HG02678 (cell line): Measurements from ENCODE around the gene CYP4A22.
"Not testable (repeated sequence)": the region's sequence is repeated elsewhere in the genome, so short reads cannot be mapped to it uniquely, and the experiment has no call there.

Experiments used
- ATAC-seq: cut with Tn5 transposase; IDR thresholded peaks from one replicate; pipeline ENCODE4 v1.9.1; 2021; ENCODE audit warnings: mild to moderate bottlenecking, moderate library complexity; ENCODE audit not compliant: unreplicated experiment

The CYP4A22 gene

GRCh38 chr1:47149162-47149561 is 11.9 kb downstream of the CYP4A22 start:
- ATAC-seq, result not testable (repeated sequence)

DNA sequence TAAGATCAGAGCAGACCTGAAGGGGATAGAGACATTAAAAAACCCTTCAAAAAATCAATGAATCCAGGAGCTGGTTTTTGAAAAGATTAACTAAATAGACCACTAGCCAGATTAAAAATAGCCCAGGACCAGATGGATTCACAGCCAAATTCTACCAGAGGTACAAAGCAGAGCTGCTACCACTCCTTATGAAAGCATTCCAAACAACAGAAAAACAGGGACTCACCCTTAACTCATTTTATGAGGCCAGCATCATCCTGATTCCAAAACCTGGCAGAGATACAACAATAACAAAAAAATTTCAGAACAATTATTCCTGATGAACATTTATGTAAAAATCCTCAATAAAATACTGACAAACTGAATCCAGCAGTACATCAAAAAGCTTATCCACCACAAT is 19.2 kb downstream of the CYP4A22 start:
- not testable (repeated sequence) for ATAC-seq

- ATAC-seq, result not testable (repeated sequence)
Measured at GRCh38 chr1:47157957-47158356, 20.7 kb downstream of the CYP4A22 start.

GRCh38 chr1:47160716-47161115 is 23.5 kb downstream of the CYP4A22 start:
- ATAC-seq, result no peak

- no peak for ATAC-seq
Measured at GRCh38 chr1:47161298-47162040, 24.2 kb downstream of the CYP4A22 start.

DNA sequence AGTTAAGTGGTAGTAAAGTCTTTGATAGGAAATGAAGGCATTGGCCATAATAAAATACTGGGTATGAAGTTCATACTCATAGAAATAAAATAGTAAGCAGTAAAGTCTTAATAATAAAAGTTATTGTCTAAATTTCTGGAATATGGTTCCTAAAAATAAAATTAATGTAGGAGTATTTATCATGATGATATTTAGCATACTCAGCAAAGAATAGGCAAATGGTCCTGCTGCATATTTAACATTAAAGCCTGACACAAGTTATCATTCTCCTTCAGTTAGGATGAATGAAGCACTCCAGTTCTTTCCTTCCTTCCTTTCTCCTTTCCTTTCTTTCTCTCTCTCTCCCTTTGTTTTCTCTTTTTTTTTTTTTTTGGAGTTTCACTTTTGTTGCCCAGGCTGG is 27.3 kb downstream of the CYP4A22 start:
- no peak for ATAC-seq

DNA sequence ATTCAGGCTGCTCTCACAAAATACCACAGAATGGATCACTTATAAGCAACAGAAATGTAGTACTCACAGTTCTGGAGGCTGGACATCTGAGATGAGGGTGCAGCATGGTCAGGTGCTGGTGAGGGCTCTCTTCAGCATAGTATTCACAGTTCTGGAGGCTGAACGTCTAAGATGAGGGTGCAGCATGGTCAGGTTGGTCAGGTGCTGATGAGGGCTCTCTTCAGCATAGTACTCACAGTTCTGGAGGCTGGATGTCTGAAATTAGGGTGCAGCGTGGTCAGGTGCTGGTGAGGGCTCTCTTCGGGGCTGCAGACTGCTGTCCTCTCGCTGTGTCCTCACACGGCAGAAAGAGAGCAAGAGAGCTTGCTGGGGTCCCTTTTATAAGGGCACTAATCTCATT is 35.5 kb downstream of the CYP4A22 start:
- no peak for ATAC-seq

DNA sequence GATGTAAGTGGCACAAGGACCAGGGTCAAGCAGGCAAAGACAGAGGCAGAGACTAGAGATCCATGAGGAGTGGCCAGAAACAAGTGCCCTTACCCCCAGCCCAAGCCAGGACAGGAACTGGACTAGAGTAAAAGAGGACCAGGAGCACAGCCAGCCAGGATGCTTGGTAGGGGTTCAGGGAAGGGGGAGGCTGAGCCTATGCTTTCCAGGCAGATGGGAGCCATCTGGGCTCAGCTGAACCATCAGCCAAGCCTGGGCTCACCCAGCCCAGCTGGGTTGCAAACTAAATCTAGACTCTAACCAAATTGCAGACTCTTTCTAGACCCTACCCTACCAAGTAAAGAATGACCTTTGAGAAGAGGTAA is 37.4 kb downstream of the CYP4A22 start:
- no peak for ATAC-seq

GRCh38 chr1:47175227-47175934 is 38.1 kb downstream of the CYP4A22 start:
- no peak for ATAC-seq

GRCh38 chr1:47178020-47178419 is 40.8 kb downstream of the CYP4A22 start:
- ATAC-seq, result no peak

- no peak for ATAC-seq
Measured at GRCh38 chr1:47178654-47179016, 41.4 kb downstream of the CYP4A22 start.

DNA sequence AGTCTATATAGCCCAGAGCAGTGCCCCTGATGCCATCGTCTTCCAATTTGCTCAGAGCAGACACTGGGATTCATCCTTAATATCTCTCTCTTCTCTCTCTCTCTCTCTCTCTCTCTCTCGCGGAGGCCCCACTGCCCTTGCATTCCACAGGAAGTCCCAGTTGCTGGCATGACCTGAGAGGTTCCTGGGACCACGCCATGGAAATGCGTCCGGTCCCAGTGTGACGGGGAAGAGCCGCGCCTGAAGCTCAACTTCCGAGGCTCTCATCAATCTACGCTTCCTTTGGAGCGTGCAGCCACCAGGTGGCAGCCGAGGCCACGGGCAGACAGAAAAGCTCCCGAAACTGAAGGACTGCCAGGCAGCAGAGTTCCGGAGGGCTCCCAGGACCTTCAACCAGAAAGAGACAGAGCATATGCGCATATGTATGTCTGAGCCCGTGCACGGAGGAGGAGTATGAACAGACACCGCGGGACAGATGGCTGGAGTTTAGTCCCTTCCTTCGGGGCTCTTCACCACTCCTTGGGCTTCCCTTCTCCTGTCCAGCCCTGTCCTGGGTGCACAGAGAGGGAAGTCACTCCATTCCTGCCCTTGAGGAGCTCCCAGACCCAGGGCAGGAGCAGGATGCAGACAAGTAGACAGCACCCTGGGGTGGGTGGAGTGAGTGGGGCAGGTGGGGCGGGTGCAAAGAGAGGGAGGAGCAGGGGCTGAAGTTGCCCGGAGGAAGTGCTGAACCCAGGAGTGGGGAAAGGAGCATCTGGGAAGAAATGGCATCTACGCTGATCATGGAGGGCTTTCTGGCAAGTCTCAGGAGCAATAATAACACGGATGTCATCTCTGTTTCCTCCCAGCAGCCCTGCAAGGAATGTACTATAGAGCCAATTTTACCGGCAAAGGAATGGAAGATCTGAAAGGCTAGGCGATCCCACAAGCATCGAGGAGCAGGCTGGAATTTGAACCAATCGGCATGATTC is 42.1 kb downstream of the CYP4A22 start:
- peak; percentile 85 for ATAC-seq

GRCh38 chr1:47179988-47180563 is 42.8 kb downstream of the CYP4A22 start:
- no peak for ATAC-seq

- no peak for ATAC-seq
Measured at GRCh38 chr1:47180603-47181094, 43.4 kb downstream of the CYP4A22 start.

- ATAC-seq, result no peak
Measured at GRCh38 chr1:47181095-47181954, 44.1 kb downstream of the CYP4A22 start.

DNA sequence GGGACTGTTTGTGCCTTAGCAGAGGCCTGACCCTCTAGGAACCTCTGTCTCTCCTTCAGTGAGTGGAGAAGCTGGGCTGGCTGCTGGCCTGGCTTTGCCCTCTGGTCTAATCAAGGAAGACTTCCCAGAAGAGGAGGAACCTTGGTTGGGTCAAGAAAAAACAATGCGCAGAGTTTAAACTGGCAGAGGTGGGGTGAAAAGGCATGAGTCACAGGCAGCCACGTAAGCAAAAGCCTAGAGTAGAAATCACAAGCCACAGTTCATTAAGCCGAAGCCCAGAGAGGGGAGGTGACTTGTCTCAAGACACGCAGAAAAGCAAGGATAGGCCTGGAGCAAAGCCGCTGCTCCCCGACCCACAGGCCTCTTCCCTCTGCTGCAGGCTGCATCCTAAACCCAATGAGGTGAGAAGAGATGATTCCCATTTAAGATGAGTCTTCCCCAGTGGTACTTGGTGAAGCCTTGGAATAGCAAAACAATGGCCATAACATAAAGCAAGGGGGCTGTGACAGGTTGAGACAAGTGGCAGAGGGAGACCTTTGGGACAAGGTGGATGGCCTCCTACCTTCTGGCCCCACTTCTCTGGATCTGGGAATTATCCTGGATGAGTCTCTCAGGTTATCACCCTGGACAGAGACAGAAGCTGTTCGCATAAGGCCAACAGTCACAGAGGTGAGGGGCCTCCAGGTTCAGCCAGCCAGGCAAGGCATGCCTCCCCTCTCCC is 44.9 kb downstream of the CYP4A22 start:
- no peak for ATAC-seq

DNA sequence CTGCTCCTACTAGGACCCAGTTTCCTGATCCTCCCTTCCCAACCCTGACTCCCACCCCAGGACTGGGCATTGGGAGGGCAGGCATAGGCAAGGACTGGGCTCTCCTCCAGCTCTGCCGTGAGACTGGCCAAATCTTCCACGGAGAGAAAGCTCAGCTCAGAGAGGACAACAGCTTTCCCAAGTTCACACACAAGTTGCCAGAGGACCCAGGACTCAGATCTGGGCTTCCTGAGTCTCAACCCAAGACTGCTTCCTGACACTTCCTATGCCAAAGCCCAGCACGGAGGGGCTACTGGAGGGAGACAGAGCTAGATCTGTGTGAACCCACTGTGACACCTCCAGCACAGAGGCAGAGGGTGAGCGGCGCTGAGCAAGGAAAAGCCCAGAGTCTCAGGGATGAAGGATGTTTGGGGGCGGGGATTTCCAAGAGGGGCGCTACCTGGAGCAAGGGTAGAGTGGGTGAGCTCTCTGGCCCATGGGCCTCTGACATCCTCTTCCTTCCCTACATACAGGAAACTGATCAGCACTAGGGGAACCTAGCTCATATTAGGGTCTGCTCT is 45.5 kb downstream of the CYP4A22 start:
- ATAC-seq, result no peak

DNA sequence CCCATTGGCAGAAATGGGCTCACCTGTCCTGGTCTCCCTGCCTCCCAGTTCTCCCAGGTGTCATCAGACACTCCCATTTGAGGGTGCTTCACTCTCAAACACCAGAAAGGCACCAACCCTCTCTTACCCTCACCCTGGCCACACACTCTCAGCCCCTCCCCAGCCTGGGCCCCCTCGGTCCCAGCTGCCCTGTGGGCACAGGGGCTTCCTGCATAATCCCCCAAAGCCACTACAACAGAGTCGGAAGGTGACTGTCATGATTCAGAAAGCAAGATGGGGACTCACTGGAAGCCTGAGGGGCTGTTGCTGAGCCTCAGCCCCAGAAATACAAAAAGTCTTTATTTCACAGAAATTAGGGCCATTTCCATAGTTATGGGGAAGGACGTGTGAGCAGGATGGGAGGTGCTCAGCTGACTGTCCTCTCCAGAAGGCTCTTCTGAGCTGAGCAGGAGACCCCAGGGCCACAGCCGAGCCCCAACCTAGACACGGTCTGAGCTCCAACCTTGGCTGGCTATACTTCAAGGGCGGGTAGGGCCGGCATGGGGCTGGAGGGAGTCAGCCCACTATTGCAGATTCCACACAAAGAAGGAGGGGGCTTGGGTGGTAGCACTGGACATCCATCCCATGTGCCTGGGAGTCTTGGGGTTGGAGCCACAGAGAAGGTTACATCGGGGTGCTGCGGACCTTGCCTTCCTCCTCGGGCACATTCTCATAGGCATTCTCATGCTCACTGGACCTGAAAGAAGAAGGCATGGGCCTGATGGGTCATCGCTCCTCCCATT is 46.3 kb downstream of the CYP4A22 start:
- no peak for ATAC-seq
